GM19468 (cell line): Measurements from ENCODE around the gene PBX3.

Experiments
- ATAC-seq: cut with Tn5 transposase; IDR thresholded peaks from one replicate; pipeline ENCODE4 v1.9.1; 2021; ENCODE audit warnings: mild to moderate bottlenecking, moderate library complexity, moderate number of reproducible peaks; ENCODE audit not compliant: unreplicated experiment; ENCODE audit errors: extremely low read depth

Gene PBX3

DNA sequence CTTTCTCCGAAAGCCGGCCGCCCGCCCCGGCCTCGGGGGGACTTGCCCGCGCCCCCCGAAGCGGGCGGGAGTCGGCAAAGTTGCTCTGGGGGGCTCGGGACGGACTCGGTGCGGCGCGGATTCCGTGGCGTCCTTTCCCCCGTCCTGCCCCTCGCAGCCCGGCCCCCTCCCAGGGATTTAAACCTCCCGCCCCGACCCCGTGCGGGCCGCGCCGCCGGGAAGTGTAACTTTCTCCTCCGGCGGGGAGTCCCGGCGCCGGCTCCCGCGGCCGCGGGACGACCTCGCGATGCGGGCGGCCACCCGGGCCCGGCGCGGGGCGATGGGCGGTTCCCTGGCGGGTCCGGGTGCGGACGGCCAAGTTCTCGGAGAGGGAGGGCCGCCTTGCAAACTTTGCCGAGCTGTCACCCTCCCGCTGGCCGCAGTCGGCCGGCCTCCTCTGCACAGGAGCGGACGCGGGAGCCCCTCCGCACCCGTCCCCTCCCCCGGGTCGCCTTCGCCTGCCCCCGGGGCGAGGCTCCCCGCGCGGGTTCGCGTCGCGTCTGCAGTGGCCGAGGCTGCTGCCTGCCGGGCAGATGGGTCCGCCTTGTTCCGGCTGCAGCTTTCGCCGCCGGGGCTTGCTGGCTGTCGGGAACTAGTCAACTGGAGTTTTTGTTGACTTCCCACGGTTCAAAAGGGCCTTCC lies 732 bp downstream of the PBX3 start:
- no peak for ATAC-seq

- no peak for ATAC-seq
Measured at GRCh38 chr9:125748446-125749099, 1.4 kb downstream of the PBX3 start.

- ATAC-seq, result no peak
Measured at GRCh38 chr9:125749287-125749935, 2.2 kb downstream of the PBX3 start.

GRCh38 chr9:125749951-125750626 lies 2.9 kb downstream of the PBX3 start:
- ATAC-seq, result no peak

DNA sequence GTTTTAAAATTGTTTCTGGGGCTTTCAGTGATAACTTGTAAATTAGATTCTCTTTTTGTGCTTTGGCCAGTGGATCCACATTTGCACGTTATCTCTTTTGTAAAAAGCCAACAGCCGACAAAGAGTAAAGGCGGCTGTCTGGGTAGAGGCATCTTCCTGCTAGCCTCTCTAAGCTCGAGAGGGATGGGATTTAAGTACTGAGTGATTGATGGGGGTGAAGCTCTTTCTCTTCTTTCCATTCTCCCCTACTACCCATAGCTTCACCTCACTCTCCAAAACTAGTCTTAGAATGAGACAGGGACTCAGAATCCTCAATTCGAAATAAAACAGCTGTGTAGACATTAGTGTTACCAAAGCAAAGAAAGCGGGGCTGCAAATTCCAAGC lies 3.4 kb downstream of the PBX3 start:
- ATAC-seq, result no peak

GRCh38 chr9:125752070-125752628 lies 5.0 kb downstream of the PBX3 start:
- ATAC-seq, result no peak

DNA sequence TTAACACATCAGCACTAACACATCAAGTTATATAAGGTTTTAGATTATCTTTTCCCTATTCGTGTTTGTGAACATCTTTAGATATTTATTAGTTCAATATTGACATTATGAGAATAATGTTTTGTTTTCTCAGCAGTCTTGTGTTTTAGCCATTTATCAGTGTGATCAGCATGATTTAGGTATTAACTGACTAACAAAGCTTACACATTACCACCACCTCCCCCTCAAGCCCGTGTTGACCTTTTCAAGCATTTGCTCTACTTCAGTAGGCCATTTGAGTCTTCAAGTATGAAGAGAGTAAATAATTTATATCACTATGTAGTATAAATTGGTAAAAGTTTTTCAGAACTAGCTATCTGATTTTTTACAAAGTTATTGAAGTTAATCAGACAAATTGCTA lies 6.9 kb downstream of the PBX3 start:
- ATAC-seq, result no peak

GRCh38 chr9:125755340-125755739 lies 8.2 kb downstream of the PBX3 start:
- no peak for ATAC-seq

GRCh38 chr9:125756518-125756917 lies 9.3 kb downstream of the PBX3 start:
- ATAC-seq, result no peak

DNA sequence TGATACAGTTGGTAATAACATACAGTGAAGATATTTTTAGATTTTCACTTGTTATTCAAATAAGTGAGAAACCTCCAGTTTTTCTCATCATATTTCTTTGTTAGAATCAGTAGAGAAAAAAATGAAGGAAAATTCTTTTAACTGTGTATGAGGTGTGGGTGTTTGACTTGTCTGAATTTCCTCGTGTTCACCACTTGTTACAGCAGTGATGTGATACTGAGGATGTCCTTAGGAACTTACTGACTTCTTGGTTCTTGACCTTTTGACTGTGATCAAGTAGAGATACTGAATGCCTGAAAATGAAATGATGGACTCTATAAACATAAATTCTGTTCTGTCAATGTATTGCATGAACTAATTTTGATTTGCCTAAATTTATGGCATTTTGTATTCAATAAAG lies 10.7 kb downstream of the PBX3 start:
- no peak for ATAC-seq

DNA sequence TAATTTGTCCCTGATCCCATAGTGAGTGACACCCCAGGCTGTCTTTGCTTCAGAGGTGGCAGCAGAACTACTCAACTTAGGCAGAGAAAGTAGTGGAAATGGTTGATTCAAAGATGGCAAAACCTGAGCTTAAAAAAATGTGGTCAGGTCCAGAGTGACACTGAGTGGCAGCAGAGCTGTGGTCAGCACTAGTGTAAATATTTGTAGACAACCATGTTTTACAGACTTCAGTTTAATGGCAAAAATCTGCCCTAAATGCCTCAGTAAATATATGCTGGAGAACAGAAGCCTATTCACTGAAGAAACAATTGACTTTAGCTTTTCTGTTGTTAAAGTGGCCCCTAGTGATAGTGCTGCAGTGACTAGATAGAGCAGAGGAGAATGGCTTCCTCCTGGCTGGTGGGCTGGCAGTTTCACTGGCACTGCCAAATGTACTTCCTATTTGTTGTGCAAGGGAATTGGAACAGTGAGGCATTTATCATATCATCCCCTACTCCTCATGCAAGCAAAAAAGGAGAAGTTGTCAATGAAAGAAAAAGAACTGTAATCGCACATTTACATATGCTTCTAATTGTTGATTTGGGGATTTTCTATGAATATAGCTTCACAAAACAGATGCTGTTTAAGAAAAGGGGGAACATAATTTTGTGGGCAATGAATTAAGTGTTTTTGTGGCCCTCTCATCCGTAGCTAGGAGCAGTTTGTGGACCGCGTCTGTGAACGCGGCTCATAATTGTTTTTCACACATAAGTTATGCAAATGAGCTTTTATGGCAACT lies 12.0 kb downstream of the PBX3 start:
- no peak for ATAC-seq

DNA sequence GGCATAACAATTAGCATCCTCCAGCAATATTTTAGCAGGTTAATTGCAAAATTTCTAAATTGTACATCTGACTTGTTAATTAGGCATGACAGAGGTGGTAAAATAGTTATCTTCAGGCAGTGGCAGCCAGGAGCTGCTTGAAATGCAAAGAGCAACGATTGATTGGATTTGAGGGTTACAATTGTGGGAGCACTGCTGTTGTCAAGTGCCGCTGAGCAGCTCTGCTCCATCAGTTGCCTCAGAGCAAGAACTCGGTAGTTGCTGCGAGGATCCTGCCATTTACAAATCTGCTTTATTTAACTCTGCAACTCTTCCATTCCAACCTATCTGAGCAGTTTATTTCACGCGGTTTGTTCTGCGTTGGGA lies 12.6 kb downstream of the PBX3 start:
- no peak for ATAC-seq

DNA sequence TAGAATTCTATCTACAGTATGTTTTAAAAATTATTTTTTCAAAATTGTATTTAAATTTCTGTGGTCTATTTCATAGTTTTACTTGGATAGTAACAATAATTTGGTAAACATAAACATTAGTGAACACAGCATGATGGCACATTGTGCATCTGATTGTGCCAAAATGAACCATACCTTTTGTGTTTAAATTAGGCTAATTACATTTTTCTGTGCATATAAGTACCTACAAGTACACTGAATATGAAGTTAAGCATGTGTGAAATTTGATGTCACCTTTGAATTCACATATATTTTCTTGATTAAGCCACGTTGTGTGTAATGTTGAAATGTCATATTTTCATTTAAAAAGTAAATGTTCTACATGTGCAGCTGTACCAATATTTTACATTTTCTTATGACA lies 13.4 kb downstream of the PBX3 start:
- no peak for ATAC-seq

GRCh38 chr9:125761676-125762450 lies 14.7 kb downstream of the PBX3 start:
- ATAC-seq, result no peak

DNA sequence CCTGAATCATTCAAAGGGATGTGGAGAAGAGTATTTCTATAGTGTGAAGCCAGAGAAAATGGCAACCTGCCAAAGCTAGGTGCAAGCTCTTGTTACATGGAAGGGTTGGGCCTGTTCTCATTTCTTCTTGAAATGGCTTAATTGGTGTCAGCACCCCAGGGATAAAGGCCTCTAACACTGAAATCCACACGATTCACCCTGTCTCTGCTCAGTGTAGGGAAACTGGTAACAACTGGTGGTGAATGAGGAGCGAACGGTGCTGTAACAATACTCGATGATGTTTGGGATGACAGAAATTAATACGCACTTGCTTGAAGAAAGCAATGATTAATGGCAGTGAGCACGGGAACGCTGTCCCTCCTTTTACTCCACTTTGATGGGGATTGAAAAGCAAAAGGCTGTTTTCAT lies 16.2 kb downstream of the PBX3 start:
- no peak for ATAC-seq

DNA sequence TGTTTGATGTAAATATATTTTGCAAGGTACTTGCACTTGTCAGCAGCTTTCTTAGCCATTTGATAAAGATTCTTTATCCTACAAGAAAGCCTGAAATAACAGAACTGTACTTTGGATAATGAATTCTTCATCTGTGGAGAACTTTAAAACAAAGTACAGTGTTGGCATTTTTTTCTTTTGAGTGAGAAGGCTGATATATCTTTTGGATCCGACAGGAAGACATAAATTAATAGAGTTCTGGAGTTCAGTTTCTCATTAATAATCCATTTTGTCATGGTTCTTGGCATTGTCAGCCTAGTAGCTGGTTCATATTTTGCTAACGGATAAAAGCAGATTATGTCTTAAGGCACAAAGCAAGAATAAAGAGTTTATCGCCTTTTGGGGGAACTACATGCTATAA lies 17.0 kb downstream of the PBX3 start:
- no peak for ATAC-seq

- no peak for ATAC-seq
Measured at GRCh38 chr9:125766468-125767221, 19.5 kb downstream of the PBX3 start.

GRCh38 chr9:125767349-125767748 lies 20.2 kb downstream of the PBX3 start:
- ATAC-seq, result no peak

DNA sequence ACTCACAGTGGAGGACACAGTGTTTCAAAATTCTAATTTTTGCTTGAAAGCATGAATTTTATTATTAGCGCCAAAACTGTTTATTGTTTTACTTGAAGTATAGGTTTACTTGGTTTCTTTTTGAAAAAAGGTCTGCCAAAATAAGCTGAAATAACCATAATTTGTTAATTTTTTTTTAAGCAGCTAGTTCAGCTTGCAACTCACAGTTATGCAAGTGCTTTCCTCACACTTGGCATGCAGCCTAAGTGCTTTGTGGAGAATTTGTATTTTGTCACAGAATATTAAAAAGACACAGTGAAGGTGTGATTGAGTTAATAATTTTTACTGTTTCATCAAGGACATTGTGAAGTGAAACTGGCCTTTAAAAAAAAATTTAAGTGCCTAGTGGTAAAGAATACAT lies 21.6 kb downstream of the PBX3 start:
- no peak for ATAC-seq
